DND-41 (cell line): ENCODE measurements around the gene PTPRG.

ENCODE experiments used
- CTCF ChIP-seq: IDR thresholded peaks from 2 replicates; pipeline ENCODE4 v1.5.1; 2012; ENCODE audit warnings: borderline replicate concordance, low read length, moderate library complexity, mild to moderate bottlenecking; ENCODE audit not compliant: poor library complexity, severe bottlenecking; ENCODE audit errors: extremely low read depth
- EZH2 ChIP-seq: IDR thresholded peaks from 3 replicates; pipeline ENCODE4 v1.6.1; 2012; ENCODE audit warnings: borderline replicate concordance, low read depth, mild to moderate bottlenecking, moderate library complexity, low read length, inconsistent platforms; ENCODE audit not compliant: severe bottlenecking

GRCh38 chr3:61996366-61996765 lies 435.0 kb downstream of the PTPRG start:
- TF ChIP-seq CTCF (no peak), EZH2 (no peak)
